Psoas muscle (tissue), 8 donors: Measurements from ENCODE around the gene KRTAP12-3. TPM values are rescaled to one million over a fixed set of nuclear protein-coding genes. Genes with fewer than 3 reads are reported as not detected.
"Not testable (repeated sequence)": the region's sequence is repeated elsewhere in the genome, so short reads cannot be mapped to it uniquely, and the experiment has no call there.

Experiments
- ATAC-seq, 4 donors: fragments of 200-7000 bp; cut with Tn5 transposase; one replicate each; pipeline ENCODE4 v1.9.1; 2020; ENCODE audit warnings: moderate library complexity in 3 of 4, mild to moderate bottlenecking in 2 of 4
- DNase-seq, 2 donors: peaks; one replicate each; pipeline ENCODE4 v3.0.0-alpha.2; 2020
- H3K27ac ChIP-seq: fragments of 200-600 bp; one replicate; pipeline ENCODE4 v1.8.0; 2022
- H3K27me3 ChIP-seq, 3 donors: fragments of 200-600 bp in 1 of 3; one replicate each; pipeline versions ENCODE4 v1.6.1 to v1.8.0; 2013 to 2022; ENCODE audit warnings: low read length in 2 of 3, mild to moderate bottlenecking in 2 of 3, moderate library complexity in 1 of 3; ENCODE audit not compliant: insufficient read depth in 3 of 3
- H3K36me3 ChIP-seq, 2 donors: fragments of 200-600 bp in 1 of 2; one replicate each; pipeline versions ENCODE4 v1.6.1 to v1.8.0; 2013 to 2022; ENCODE audit warnings: low read depth in 1 of 2, mild to moderate bottlenecking in 1 of 2, moderate library complexity in 1 of 2; ENCODE audit not compliant: insufficient read depth in 1 of 2
- H3K4me1 ChIP-seq: fragments of 200-600 bp; one replicate; pipeline ENCODE4 v1.8.0; 2022
- H3K4me3 ChIP-seq: fragments of 200-600 bp; one replicate; pipeline ENCODE4 v1.8.0; 2022; ENCODE audit warnings: mild to moderate bottlenecking
- H3K9me3 ChIP-seq: fragments of 200-600 bp; one replicate; pipeline ENCODE4 v1.8.0; 2022
- CTCF ChIP-seq: fragments of 200-600 bp; IDR thresholded peaks from one replicate; pipeline ENCODE4 v1.8.0; 2022; ENCODE audit warnings: antibody characterized with exemption
- WGBS, 3 donors: extraction: QIAGEN DNeasy Blood & Tissue Kit; methylation state at CpG; one replicate each; pipeline versions ENCODE4 v1.1.6 to v1.1.7; 2013; 5-methylcytosine and 5-hydroxymethylcytosine counted together
- intact Hi-C, 2 donors: fragments of 100-400 bp; cut with DNase I; formaldehyde crosslinking; loops; one replicate each; pipeline versions ENCODE4 v1.11.0 to v1.14.2; 2022
- polyA plus RNA-seq, 3 donors: library from polyadenylated mRNA; stranded (reverse); fragments of 200-250 nt; gene quantifications; one replicate each; pipeline ENCODE4 v1.2.3, GENCODE V29; 2013
- total RNA-seq, 4 donors: library from RNA; stranded (reverse); fragmentation: NEBNext Ultra II Directional in 2 of 4; extraction: Animal tissue kit (Norgen Biotek cat#: 25700) in 2 of 4; gene quantifications; one replicate each; pipeline versions ENCODE4 v1.2.1 to v1.2.4, GENCODE V29; 2021 to 2023
- donor health status: healthy with polysubstance abuse.
- donor health status: DM: no; HTN: no; CAD: no; lungs with moderate emphysema.
- donor health status: Bipolar disorder and iron deficiency.
- donor health status: healthy.
- donor health status: DM: yes; HTN: yes; CAD: no.
- donor health status: DM: no; HTN: no; CAD: no.
- donor health status: DM: no; HTN: no; CAD: no.
- donor health status: DM: yes; HTN: yes; CAD: no.

Gene KRTAP12-3
- total and polyA plus RNA-seq, 7 donors: not detected

- no peak overlapping the region for H3K4me3 ChIP-seq
- H3K9me3 ChIP-seq: no peaks in the 10 kb centered on the region
- no peak for ATAC-seq
- DNase-seq: no peak
- no peaks in the 10 kb centered on the region for H3K4me1 ChIP-seq
- TF ChIP-seq CTCF: no peak
- 40 to 63% (median 49%) methylated on average over 1 of the region's 1 CpG for WGBS, 3 donors
- H3K27ac ChIP-seq: no peak overlapping the region
- no peaks in the 10 kb centered on the region for H3K36me3 ChIP-seq
- intact Hi-C loops: no loop called here
- H3K27me3 ChIP-seq: peaks cover 2 to 44% (median 5%) of the 10 kb centered on the region in 3 donors
These were observed 864 bp upstream of the KRTAP12-3 start for GRCh38 chr21:44656868-44657267.

- peaks cover 2 to 46% (median 5%) of the 10 kb centered on the region in 3 donors for H3K27me3 ChIP-seq
- H3K4me1 ChIP-seq: no peaks in the 10 kb centered on the region
- WGBS, 3 donors: 72 to 82% (median 78%) methylated on average over 5 of the region's 5 CpGs
- H3K27ac ChIP-seq: no peak overlapping the region
- intact Hi-C loops: no loop called here
- DNase-seq (no peak), ATAC-seq (no peak)
- no peaks in the 10 kb centered on the region for H3K9me3 ChIP-seq
- TF ChIP-seq CTCF: no peak
- no peak overlapping the region for H3K4me3 ChIP-seq
- no peaks in the 10 kb centered on the region for H3K36me3 ChIP-seq
These were observed 794 bp downstream of the KRTAP12-3 start for GRCh38 chr21:44658541-44658910.

- TF ChIP-seq CTCF: no peak
- Histone ChIP-seq H3K36me3 (no peaks in the 10 kb centered on the region), H3K27ac (no peak overlapping the region), H3K4me3 (no peak overlapping the region), H3K27me3 (peaks cover 2 to 46% (median 5%) of the 10 kb centered on the region in 3 donors), H3K9me3 (no peaks in the 10 kb centered on the region), H3K4me1 (no peaks in the 10 kb centered on the region)
- no peak for DNase-seq
- 52 to 63% (median 55%) methylated on average over 11 of the region's 11 CpGs for WGBS, 3 donors
- intact Hi-C loops: no loop called here
- no peak for ATAC-seq
These were observed 1.3 kb downstream of the KRTAP12-3 start for GRCh38 chr21:44658913-44659595.

GRCh38 chr21:44661567-44661966 is 3.8 kb downstream of the KRTAP12-3 start:
- intact Hi-C loops, ATAC-seq, DNase-seq, H3K9me3 ChIP-seq, H3K36me3 ChIP-seq, H3K4me1 ChIP-seq, H3K27ac ChIP-seq, H3K4me3 ChIP-seq: not testable (repeated sequence)
- H3K27me3 ChIP-seq: peaks cover 0 to 37% (median 5%) of the 10 kb centered on the region in 3 donors
- WGBS, 3 donors: 55 to 64% (median 58%) methylated on average over 7 of the region's 7 CpGs

GRCh38 chr21:44664691-44665090 is 7.0 kb downstream of the KRTAP12-3 start:
- Histone ChIP-seq H3K27me3 (peaks cover 0 to 19% (median 5%) of the 10 kb centered on the region in 3 donors), H3K9me3 (no peaks in the 10 kb centered on the region), H3K4me3 (no peak overlapping the region), H3K27ac (no peak overlapping the region), H3K36me3 (no peaks in the 10 kb centered on the region), H3K4me1 (no peaks in the 10 kb centered on the region)
- DNase-seq (no peak), ATAC-seq (no peak)
- intact Hi-C loops: no loop called here
- 86 to 94% (median 88%) methylated on average over 5 of the region's 5 CpGs for WGBS, 3 donors
- no peak for TF ChIP-seq CTCF
